KMS-11 (cell line): ENCODE results near the gene NT5DC2.

Experiments
- H2AFZ ChIP-seq: fragments of 200-600 bp; sonication (generic); 2 replicates; pipeline ENCODE4 v1.6.1; 2016; ENCODE audit warnings: antibody characterized with exemption, mixed run types, low read depth
- H3K27ac ChIP-seq: fragments of 200-600 bp; sonication (generic); 2 replicates; pipeline ENCODE4 v1.6.1; 2016; ENCODE audit warnings: mild to moderate bottlenecking, mixed run types
- H3K27me3 ChIP-seq: fragments of 200-600 bp; sonication (generic); 2 replicates; pipeline ENCODE4 v1.6.1; 2017; ENCODE audit warnings: mild to moderate bottlenecking, low read depth, mixed run types, moderate library complexity; ENCODE audit not compliant: insufficient read depth
- H3K36me3 ChIP-seq: fragments of 200-600 bp; sonication (generic); 2 replicates; pipeline ENCODE4 v1.6.1; 2017; ENCODE audit warnings: mild to moderate bottlenecking, mixed run types; ENCODE audit not compliant: insufficient read depth
- H3K4me1 ChIP-seq: fragments of 200-600 bp; sonication (generic); 2 replicates; pipeline ENCODE4 v1.6.1; 2016; ENCODE audit warnings: mild to moderate bottlenecking, low read depth, mixed run types; ENCODE audit not compliant: poor library complexity, severe bottlenecking
- H3K4me2 ChIP-seq: fragments of 200-600 bp; sonication (generic); 2 replicates; pipeline ENCODE4 v1.7.0; 2016; ENCODE audit warnings: mild to moderate bottlenecking, mixed run types
- H3K4me3 ChIP-seq: fragments of 200-600 bp; sonication (generic); IDR thresholded peaks from 2 replicates; pipeline ENCODE4 v1.6.1; 2017; ENCODE audit warnings: low read depth, low read length, mixed read lengths; ENCODE audit not compliant: insufficient read depth
- H3K79me2 ChIP-seq: fragments of 200-600 bp; sonication (generic); 2 replicates; pipeline ENCODE4 v1.6.1; 2016; ENCODE audit warnings: low read depth, mixed run types; ENCODE audit not compliant: insufficient read depth
- H3K9ac ChIP-seq: fragments of 200-600 bp; sonication (generic); 2 replicates; pipeline ENCODE4 v1.6.1; 2016; ENCODE audit warnings: mild to moderate bottlenecking, mixed run types
- H4K20me1 ChIP-seq: fragments of 200-600 bp; sonication (generic); 2 replicates; pipeline ENCODE4 v1.6.1; 2016; ENCODE audit warnings: mild to moderate bottlenecking, mixed run types; ENCODE audit not compliant: insufficient read depth
- CTCF ChIP-seq: fragments of 200-600 bp; sonication (generic); conservative IDR thresholded peaks from 2 replicates; pipeline ENCODE4 v1.6.1; 2017; ENCODE audit warnings: low read depth, mild to moderate bottlenecking, antibody characterized with exemption, low read length, moderate library complexity, mixed read lengths

Gene NT5DC2

GRCh38 chr3:52524258-52524751 is 9.4 kb downstream of the NT5DC2 start:
- no peak overlapping the region for H2AFZ ChIP-seq
- no peak overlapping the region for H3K4me2 ChIP-seq
- TF ChIP-seq CTCF = no peak
- H3K4me1 ChIP-seq = no peaks in the 10 kb centered on the region
- no peaks in the 10 kb centered on the region for H4K20me1 ChIP-seq
- no peak overlapping the region for H3K4me3 ChIP-seq
- no peak overlapping the region for H3K9ac ChIP-seq
- no peaks in the 10 kb centered on the region for H3K79me2 ChIP-seq
- H3K27ac ChIP-seq = no peak overlapping the region
- H3K36me3 ChIP-seq = no peaks in the 10 kb centered on the region
- H3K27me3 ChIP-seq = no peaks in the 10 kb centered on the region

DNA sequence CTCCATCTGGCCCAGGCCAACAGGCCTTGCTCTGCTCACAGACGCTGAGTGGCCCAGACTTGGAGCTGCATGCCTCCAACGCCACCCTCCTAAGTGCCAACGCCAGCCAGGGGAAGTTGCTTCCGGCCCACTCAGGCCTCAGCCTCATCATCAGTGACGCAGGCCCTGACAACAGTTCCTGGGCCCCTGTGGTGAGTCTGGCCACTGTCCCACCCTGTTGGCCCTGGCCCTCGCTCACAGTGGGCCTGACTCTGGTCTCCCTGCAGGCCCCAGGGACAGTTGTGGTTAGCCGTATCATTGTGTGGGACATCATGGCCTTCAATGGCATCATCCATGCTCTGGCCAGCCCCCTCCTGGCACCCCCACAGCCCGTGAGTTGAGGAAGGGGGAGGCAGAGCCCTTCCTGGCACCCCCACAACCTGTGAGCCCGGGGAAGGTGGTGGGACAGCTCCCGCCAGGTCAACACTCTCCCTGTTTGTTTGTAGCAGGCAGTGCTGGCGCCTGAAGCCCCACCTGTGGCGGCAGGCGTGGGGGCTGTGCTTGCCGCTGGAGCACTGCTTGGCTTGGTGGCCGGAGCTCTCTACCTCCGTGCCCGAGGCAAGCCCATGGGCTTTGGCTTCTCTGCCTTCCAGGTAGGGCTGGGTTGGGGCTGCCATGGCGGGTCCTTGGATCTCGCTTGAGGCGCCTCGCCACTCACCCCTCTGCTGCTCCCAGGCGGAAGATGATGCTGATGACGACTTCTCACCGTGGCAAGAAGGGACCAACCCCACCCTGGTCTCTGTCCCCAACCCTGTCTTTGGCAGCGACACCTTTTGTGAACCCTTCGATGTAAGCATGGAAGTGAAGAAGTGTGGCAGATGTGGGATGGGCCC is 10.0 kb downstream of the NT5DC2 start:
- H3K27me3 ChIP-seq = no peaks in the 10 kb centered on the region
- H3K4me1 ChIP-seq = no peaks in the 10 kb centered on the region
- no peak overlapping the region for H3K4me2 ChIP-seq
- H3K79me2 ChIP-seq = no peaks in the 10 kb centered on the region
- no peak overlapping the region for H3K27ac ChIP-seq
- H2AFZ ChIP-seq = no peak overlapping the region
- H3K9ac ChIP-seq = no peak overlapping the region
- no peak overlapping the region for H3K4me3 ChIP-seq
- no peaks in the 10 kb centered on the region for H4K20me1 ChIP-seq
- no peak for TF ChIP-seq CTCF
- H3K36me3 ChIP-seq = no peaks in the 10 kb centered on the region

- no peaks in the 10 kb centered on the region for H3K27me3 ChIP-seq
- no peak overlapping the region for H3K4me3 ChIP-seq
- H3K4me1 ChIP-seq = no peaks in the 10 kb centered on the region
- no peaks in the 10 kb centered on the region for H3K79me2 ChIP-seq
- H4K20me1 ChIP-seq = no peaks in the 10 kb centered on the region
- no peak overlapping the region for H3K4me2 ChIP-seq
- no peak overlapping the region for H2AFZ ChIP-seq
- no peak overlapping the region for H3K9ac ChIP-seq
- TF ChIP-seq CTCF = no peak
- no peaks in the 10 kb centered on the region for H3K36me3 ChIP-seq
- H3K27ac ChIP-seq = no peak overlapping the region
Observed at GRCh38 chr3:52522651-52523251, 10.9 kb downstream of the NT5DC2 start.

DNA sequence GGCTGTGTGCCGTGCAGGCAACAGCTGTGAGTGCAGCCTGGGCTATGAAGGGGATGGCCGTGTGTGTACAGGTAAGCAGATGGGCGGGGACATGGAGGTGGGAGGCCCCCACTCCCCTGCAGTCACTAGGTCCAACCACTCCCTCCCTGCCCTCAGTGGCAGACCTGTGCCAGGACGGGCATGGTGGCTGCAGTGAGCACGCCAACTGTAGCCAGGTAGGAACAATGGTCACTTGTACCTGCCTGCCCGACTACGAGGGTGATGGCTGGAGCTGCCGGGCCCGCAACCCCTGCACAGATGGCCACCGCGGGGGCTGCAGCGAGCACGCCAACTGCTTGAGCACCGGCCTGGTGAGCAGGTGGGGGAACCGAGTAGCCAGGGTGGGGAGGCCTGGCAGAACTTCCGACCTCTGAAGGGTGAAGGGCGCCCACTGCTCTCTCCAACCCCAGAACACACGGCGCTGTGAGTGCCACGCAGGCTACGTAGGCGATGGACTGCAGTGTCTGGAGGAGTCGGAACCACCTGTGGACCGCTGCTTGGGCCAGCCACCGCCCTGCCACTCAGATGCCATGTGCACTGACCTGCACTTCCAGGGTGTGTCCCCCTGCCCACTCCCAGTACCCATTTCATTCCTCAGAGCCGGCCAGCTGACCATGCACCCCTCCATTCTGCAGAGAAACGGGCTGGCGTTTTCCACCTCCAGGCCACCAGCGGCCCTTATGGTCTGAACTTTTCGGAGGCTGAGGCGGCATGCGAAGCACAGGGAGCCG is 11.6 kb downstream of the NT5DC2 start:
- Histone ChIP-seq H3K4me2 (no peak overlapping the region), H2AFZ (no peak overlapping the region), H3K27me3 (no peaks in the 10 kb centered on the region), H3K36me3 (no peaks in the 10 kb centered on the region), H3K9ac (no peak overlapping the region), H3K4me3 (no peak overlapping the region), H4K20me1 (no peaks in the 10 kb centered on the region), H3K4me1 (no peaks in the 10 kb centered on the region), H3K27ac (no peak overlapping the region), H3K79me2 (no peaks in the 10 kb centered on the region)
- TF ChIP-seq CTCF = no peak
